HEK293T (cell line): ENCODE data around the gene HCN3.
"Not testable (repeated sequence)": the region's sequence is repeated elsewhere in the genome, so short reads cannot be mapped to it uniquely, and the experiment has no call there.

Experiments used
- CTCF ChIA-PET: fragments of 350-600 bp; formaldehyde crosslinking; extraction: SDS; loops from one replicate; lab custom pipeline; 2021; ENCODE audit warnings: antibody characterized with exemption, inconsistent platforms; lab: Yijun Ruan, JAX
- POLR2A ChIA-PET: fragments of 350-600 bp; formaldehyde crosslinking; extraction: SDS; loops from one replicate; lab custom pipeline; 2020; ENCODE audit warnings: antibody characterized with exemption, inconsistent platforms; lab: Yijun Ruan, JAX
- DNase-seq: peaks from one replicate; pipeline ENCODE4 v3.0.0; 2012; ENCODE audit warnings: mixed read lengths; ENCODE audit errors: extremely low spot score
- ARNT ChIP-seq: fragments of 450-650 bp; IDR thresholded peaks from 2 replicates; pipeline ENCODE4 v1.6.1; 2017; ENCODE audit warnings: mild to moderate bottlenecking
- BHLHE40 ChIP-seq: fragments of 450-650 bp; IDR thresholded peaks from 2 replicates; pipeline ENCODE4 v1.6.1; 2016; ENCODE audit warnings: mild to moderate bottlenecking, moderate library complexity, borderline replicate concordance
- CTBP1 ChIP-seq: fragments of 450-650 bp; IDR thresholded peaks from 2 replicates; pipeline ENCODE4 v1.6.1; 2016; ENCODE audit warnings: borderline replicate concordance
- ELF4 ChIP-seq: fragments of 450-650 bp; IDR thresholded peaks from 2 replicates; pipeline ENCODE4 v1.6.1; 2017; ENCODE audit warnings: antibody characterized with exemption
- FOXA1 ChIP-seq: fragments of 450-650 bp; IDR thresholded peaks from 2 replicates; pipeline ENCODE4 v1.6.1; 2016; ENCODE audit warnings: mild to moderate bottlenecking
- FOXK2 ChIP-seq: fragments of 450-650 bp; IDR thresholded peaks from 2 replicates; pipeline ENCODE4 v1.6.1; 2016; ENCODE audit warnings: mild to moderate bottlenecking
- FOXM1 ChIP-seq: fragments of 450-650 bp; IDR thresholded peaks from 2 replicates; pipeline ENCODE4 v1.6.1; 2017; ENCODE audit warnings: mild to moderate bottlenecking, borderline replicate concordance
- HDGF ChIP-seq: fragments of 450-650 bp; IDR thresholded peaks from 2 replicates; pipeline ENCODE4 v1.6.1; 2017; ENCODE audit warnings: antibody characterized with exemption, borderline replicate concordance
- L3MBTL2 ChIP-seq: fragments of 450-650 bp; conservative IDR thresholded peaks from 2 replicates; pipeline ENCODE4 v1.6.1; 2016; ENCODE audit warnings: mild to moderate bottlenecking
- LEF1 ChIP-seq: fragments of 450-650 bp; IDR thresholded peaks from 2 replicates; pipeline ENCODE4 v1.6.1; 2017; ENCODE audit warnings: mild to moderate bottlenecking, borderline replicate concordance
- NFRKB ChIP-seq: fragments of 450-650 bp; IDR thresholded peaks from 2 replicates; pipeline ENCODE4 v1.6.1; 2016; ENCODE audit warnings: mild to moderate bottlenecking, moderate library complexity
- SP1 ChIP-seq: fragments of 450-650 bp; IDR thresholded peaks from 2 replicates; pipeline ENCODE4 v1.6.1; 2017
- SUZ12 ChIP-seq: fragments of 450-650 bp; IDR thresholded peaks from 2 replicates; pipeline ENCODE4 v1.6.1; 2016; ENCODE audit warnings: mild to moderate bottlenecking
- TARDBP ChIP-seq: fragments of 450-650 bp; IDR thresholded peaks from 2 replicates; pipeline ENCODE4 v1.6.1; 2016
- ZNF384 ChIP-seq: fragments of 450-650 bp; IDR thresholded peaks from 2 replicates; pipeline ENCODE4 v1.6.1; 2016
- TF ChIP-seq, protein P1 (sequence below): fragments of 450-650 bp; IDR thresholded peaks from 2 replicates; pipeline ENCODE4 v1.6.1; 2016

Gene HCN3

DNA sequence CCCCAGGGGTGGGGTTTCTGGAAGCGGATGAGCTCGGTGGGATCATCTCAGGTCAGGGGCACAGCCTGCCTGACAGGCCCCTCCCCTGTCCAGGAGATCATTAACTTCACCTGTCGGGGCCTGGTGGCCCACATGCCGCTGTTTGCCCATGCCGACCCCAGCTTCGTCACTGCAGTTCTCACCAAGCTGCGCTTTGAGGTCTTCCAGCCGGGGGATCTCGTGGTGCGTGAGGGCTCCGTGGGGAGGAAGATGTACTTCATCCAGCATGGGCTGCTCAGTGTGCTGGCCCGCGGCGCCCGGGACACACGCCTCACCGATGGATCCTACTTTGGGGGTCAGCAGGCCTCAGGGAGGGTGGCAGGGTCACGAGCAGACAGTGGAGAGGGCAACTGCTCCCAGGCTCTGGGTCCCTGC is 8.4 kb downstream of the HCN3 start:
- POLR2A ChIA-PET, result interaction anchor here (2.1 kb wide), 1 partner anchor 12 kb away, joined by 11 read pairs; the partner anchor contains the start of gene CLK2
- TF ChIP-seq TARDBP (no peak), LEF1 (no peak), ARNT (no peak), L3MBTL2 (no peak), SP1 (no peak), FOXA1 (no peak), ELF4 (no peak), CTBP1 (no peak), HDGF (no peak), BHLHE40 (no peak)
- DNase-seq, result no peak
- CTCF ChIA-PET, result interaction anchor here (1.0 to 1.6 kb wide), 2 partner anchors 12 to 35 kb away, joined by 4 to 7 read pairs; no protein-coding TSS in a partner anchor

DNA sequence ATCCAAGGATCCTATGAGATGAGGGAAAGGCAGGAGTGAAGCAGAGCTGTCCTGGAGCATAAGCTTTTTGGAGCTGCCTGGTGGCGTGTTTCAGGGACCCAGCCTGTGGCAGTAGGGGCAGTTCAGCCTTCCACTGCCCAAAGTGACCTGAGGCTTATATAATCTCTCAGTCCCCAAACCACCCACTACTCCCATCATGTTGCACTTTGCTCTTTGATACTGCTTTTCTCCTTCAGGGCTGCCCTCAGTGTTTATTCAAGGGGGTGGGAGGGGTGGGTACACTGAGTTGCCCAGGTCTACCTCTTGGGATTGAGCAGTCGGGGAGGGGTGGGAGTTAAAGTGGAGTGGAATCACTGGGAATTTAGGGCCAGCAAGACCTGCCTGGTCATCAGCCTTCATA is 9.3 kb downstream of the HCN3 start:
- POLR2A ChIA-PET, result interaction anchor here (0.6 to 2.3 kb wide), 4 partner anchors 10 to 42 kb away, joined by 3 to 11 read pairs (median 6); partner anchors contain the start of genes CLK2, HCN3 and SCAMP3
- CTCF ChIA-PET, result interaction anchor here (1.6 kb wide), 1 partner anchor 36 kb away, joined by 7 read pairs; no protein-coding TSS in a partner anchor
- TF ChIP-seq CTBP1 (no peak), TARDBP (no peak), LEF1 (no peak), FOXK2 (no peak), BHLHE40 (no peak), FOXM1 (no peak), NFRKB (no peak), HDGF (no peak), ARNT (no peak), SP1 (no peak)
- no peak for DNase-seq

DNA sequence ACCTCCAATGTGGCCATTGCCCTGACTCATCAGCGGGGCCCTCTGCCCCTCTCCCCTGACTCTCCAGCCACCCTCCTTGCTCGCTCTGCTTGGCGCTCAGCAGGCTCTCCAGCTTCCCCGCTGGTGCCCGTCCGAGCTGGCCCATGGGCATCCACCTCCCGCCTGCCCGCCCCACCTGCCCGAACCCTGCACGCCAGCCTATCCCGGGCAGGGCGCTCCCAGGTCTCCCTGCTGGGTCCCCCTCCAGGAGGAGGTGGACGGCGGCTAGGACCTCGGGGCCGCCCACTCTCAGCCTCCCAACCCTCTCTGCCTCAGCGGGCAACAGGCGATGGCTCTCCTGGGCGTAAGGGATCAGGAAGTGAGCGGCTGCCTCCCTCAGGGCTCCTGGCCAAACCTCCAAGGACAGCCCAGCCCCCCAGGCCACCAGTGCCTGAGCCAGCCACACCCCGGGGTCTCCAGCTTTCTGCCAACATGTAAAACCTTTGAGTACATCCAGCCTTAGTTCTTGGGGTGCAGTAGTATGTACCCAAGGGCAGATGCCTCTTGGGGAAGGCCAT is 10.8 kb downstream of the HCN3 start:
- CTCF ChIA-PET, result no interaction called here
- POLR2A ChIA-PET, result interaction anchor here (0.7 to 2.3 kb wide), 2 partner anchors 11 to 20 kb away, joined by 4 to 7 read pairs; partner anchors contain the start of gene HCN3
- no peak for DNase-seq
- TF ChIP-seq TARDBP (no peak), ZNF384 (no peak), FOXK2 (no peak), FOXA1 (no peak), FOXM1 (no peak)
- TF ChIP-seq, protein P1, sequence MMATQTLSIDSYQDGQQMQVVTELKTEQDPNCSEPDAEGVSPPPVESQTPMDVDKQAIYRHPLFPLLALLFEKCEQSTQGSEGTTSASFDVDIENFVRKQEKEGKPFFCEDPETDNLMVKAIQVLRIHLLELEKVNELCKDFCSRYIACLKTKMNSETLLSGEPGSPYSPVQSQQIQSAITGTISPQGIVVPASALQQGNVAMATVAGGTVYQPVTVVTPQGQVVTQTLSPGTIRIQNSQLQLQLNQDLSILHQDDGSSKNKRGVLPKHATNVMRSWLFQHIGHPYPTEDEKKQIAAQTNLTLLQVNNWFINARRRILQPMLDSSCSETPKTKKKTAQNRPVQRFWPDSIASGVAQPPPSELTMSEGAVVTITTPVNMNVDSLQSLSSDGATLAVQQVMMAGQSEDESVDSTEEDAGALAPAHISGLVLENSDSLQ, result no peak

DNA sequence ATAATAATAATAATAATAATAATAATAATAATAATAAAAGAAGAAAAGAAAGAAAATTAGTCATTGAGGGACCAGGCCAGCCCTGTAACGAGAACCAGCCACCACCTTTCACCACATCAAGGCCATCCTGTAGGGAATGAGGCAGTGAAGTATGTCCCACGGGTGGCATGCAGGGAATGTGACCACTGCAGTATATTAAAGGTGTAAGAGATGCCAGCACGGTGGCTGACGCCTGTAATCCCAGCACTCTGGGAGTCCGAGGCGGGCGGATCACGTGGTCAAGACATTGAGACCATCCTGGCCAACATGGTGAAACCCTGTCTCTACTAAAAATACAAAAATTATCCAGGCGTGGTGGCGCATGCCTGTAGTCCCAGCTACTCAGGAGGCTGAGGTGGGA is 13.7 kb downstream of the HCN3 start:
- CTCF ChIA-PET, result not testable (repeated sequence)

DNA sequence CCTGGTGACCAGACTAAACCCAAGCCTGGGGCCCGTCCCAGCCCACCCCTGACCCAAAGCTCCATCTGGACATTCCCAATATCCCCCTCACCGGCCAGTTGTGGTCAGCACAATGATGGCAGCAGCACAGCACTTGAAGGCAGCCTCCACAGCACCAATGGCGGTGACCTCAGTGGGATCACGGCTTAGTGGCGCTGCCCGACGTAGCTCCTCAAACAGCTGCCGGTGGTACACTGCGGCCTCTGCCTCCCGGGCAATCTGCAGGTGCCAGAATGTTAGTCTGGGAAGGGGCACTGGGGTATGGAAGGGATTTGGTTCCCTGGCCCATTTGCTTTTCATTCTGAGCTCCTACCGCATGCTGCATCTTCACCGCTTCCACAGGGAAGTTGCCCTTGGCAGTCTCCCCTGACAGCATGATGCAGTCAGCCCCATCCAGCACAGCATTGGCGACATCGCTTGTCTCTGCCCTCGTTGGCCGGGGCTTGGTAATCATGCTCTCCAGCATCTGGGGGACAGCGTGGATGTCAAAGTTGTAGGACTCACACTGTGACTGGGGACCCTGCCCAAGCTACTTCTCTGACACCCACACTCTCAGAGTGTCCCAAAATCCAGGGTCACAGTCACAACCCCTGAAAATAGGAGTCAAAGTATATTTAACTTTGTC is 16.0 kb downstream of the HCN3 start:
- POLR2A ChIA-PET, result interaction anchor here (1.0 to 3.3 kb wide), 5 partner anchors 15 to 67 kb away, joined by 3 to 12 read pairs (median 4); partner anchors contain the start of gene CLK2
- TF ChIP-seq ELF4, result no peak
- no peak for TF ChIP-seq ZNF384
- no peak for TF ChIP-seq SUZ12
- no peak for TF ChIP-seq HDGF
- TF ChIP-seq L3MBTL2, result no peak
- no peak for TF ChIP-seq CTBP1
- no peak for TF ChIP-seq FOXM1
- TF ChIP-seq, protein P1, result no peak
- TF ChIP-seq TARDBP, result no peak
- no peak for TF ChIP-seq ARNT
- no peak for TF ChIP-seq LEF1
- no peak for TF ChIP-seq NFRKB
- TF ChIP-seq FOXA1, result no peak
- no peak for TF ChIP-seq FOXK2
- CTCF ChIA-PET, result interaction anchor here (1.3 to 1.4 kb wide), 2 partner anchors 16 to 42 kb away, joined by 4 to 5 read pairs; partner anchors contain the start of gene HCN3
- DNase-seq, result no peak

More for the DNA sequence above, 13.7 kb downstream of the HCN3 start:
- POLR2A ChIA-PET, result interaction anchor here (3.3 kb wide), 1 partner anchor 18 kb away, joined by 12 read pairs; the partner anchor contains the start of gene CLK2
- not testable (repeated sequence) for DNase-seq

DNA sequence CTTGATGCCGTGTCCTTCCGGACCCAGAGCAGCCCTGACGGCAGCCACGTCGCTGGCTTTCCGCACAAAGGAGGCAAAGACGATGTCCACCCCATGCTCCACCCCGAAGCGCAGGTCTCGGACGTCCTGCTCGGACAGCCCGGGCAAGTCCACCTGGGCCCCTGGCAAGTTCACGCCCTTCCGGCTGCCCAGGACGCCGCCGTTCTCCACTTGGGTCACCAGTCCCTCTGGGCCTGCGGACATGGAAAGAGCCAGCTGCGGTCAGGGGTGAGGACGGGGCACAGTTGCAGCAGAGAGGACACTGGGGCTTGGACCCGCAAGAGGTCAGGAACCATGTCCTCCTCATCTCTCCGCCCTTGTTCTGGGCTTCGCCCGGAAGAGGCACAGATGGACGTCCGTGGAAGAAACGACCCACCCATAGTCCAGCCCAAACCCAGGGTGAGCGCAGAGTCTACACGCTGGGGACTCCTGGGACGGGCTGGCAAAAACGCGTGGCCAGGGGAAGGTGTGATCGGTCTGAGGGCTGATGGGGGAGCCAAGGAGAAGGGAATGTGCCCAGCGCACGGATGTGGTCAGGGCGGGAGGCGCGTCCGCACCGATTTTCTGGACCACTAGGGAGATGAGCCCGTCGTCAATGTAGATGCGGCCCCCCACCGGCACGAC is 17.4 kb downstream of the HCN3 start:
- no peak for DNase-seq
- CTCF ChIA-PET, result no interaction called here
- POLR2A ChIA-PET, result no interaction called here
- no peak for TF ChIP-seq L3MBTL2
- TF ChIP-seq HDGF, result no peak
- TF ChIP-seq ELF4, result no peak
- TF ChIP-seq SP1, result no peak
- TF ChIP-seq FOXK2, result no peak
- no peak for TF ChIP-seq TARDBP
- TF ChIP-seq LEF1, result no peak
- TF ChIP-seq, protein P1, result no peak
- TF ChIP-seq CTBP1, result no peak
- no peak for TF ChIP-seq FOXM1
- TF ChIP-seq ZNF384, result no peak
- no peak for TF ChIP-seq BHLHE40
